Measurements from ENCODE around the gene FIBP.
A peak's percentile ranks its signal among the peaks of the same experiment; 100 is the strongest.

DNA sequence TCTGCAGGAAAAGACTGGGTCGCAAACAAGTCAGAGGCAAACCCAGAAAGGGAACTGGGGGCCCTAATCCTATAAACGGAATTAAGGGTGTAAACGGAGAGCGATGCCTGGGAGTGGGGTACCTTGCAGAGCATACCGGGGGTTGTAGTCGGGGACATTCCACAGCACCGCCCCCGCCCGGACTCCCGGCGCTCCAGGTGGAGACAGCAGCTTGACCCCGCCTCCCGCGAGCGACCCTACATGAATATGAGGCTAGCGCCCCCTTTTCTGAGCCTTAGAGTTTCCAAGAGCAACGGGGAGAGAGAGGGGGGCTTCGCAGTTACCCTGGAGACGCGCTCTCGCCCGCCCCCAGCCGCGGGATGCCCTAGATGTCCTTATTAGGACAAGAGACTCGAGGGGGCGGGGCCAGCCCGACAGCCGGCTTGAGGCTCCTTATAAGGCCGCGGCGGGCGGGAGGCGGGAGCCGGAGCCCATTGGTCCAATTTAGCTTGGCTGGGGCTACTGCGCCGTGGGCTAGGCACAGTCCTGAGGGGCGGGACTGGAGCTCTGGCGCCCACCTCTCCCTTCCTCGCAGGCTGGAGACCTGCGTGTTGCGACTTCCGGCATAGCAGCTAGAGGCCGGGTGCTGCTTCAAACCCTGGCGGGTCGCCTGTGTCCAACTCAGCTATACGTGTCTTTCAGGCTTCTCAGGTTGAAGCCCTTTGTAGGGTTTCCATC, 29.0 kb downstream of the FIBP start:
- TF ChIP-seq POLR2A (IDR thresholded peaks at IDR 0.05) (peak; percentile 97), EP300 (IDR thresholded peaks at IDR 0.05) (peak; percentile 29), CTCF (IDR thresholded peaks at IDR 0.05) (peak in 1 of 3 donors; percentile 25)

All from ovary (tissue), 3 donors.